GM21717 (cell line): ENCODE measurements around the gene PPFIA4.

Experiments used
- ATAC-seq: cut with Tn5 transposase; IDR thresholded peaks from one replicate; pipeline ENCODE4 v1.9.1; 2021; ENCODE audit warnings: mild to moderate bottlenecking, moderate library complexity; ENCODE audit not compliant: unreplicated experiment

PPFIA4 gene

DNA sequence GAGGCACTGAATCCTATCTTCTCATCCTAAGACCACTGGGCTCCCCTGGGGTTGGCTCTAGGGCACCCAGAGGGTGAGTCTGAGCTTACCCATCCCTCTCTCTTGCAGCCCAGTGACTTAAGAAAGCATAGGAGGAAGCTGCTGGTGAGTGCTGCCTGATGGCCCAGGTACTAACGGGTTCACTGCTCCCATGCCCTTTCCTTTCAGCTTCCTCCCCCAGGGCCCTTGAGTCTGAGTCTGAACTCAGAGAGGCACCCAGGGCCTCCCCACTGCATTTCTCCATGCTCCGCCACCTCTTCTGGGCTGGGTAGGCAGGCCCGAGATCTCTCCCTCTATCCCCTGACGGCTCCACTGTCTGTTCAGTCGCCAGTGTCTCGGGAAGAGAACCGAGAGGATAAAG, 29.7 kb downstream of the PPFIA4 start:
- ATAC-seq: no peak

GRCh38 chr1:203056516-203056915, 30.2 kb downstream of the PPFIA4 start:
- no peak for ATAC-seq

- no peak for ATAC-seq
Observed at GRCh38 chr1:203057911-203058675, 31.8 kb downstream of the PPFIA4 start.

DNA sequence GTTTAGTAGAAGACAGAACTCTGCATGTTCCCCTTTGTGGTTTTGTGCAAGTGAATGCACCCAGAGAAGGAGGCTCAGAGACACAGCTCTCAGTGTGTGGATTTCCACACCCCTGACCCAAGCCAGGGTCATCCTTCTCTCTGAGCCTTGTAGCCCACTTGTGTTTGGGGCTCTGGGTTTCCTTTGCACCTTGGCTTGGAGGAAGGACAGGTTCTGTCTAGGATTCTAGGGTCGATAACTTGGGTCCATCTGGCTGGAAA, 32.3 kb downstream of the PPFIA4 start:
- no peak for ATAC-seq

DNA sequence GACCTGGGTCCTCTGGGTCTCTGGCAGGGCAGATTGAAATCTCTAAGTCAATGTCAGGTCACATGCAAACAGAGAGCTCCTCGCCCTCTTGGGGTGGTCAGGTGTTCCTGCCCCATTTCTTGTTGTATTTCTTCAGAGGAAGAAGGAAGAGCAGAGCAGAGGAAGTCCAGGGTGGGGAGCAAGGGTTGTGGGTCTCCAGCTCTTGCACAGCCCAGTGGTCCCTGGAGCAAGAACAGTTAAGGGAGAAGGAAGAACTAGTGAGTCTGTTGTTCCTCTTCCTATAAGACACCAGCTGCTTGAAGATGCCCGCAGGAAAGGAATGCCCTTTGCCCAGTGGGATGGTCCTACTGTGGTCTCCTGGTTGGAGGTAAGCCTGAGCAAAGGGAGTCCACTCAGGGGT, 33.2 kb downstream of the PPFIA4 start:
- no peak for ATAC-seq

GRCh38 chr1:203060115-203060514, 33.8 kb downstream of the PPFIA4 start:
- no peak for ATAC-seq

DNA sequence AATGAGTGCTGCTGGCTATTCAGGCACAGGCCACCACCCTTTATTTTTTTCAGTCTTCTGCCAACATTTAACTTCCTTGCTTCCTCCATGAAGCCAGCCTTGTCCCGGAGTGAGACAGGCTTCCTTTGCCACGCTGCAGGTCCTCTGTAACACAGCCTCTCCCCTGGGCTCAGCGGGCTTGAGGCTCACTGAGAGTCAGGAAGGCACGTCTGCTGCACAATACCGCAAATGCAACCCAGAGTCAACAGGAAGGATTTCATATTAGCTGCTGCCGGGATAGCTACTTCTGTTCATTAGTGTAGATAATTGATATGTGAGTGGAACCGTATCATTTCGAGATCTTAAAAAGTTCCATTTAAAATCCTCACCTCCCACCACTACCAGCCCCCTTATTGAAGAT, 37.0 kb downstream of the PPFIA4 start:
- ATAC-seq: no peak

GRCh38 chr1:203065191-203065590, 38.9 kb downstream of the PPFIA4 start:
- ATAC-seq: no peak

- no peak for ATAC-seq
Observed at GRCh38 chr1:203065986-203066385, 39.7 kb downstream of the PPFIA4 start.

GRCh38 chr1:203066965-203067364, 40.7 kb downstream of the PPFIA4 start:
- no peak for ATAC-seq

GRCh38 chr1:203069030-203069747, 42.9 kb downstream of the PPFIA4 start:
- no peak for ATAC-seq

DNA sequence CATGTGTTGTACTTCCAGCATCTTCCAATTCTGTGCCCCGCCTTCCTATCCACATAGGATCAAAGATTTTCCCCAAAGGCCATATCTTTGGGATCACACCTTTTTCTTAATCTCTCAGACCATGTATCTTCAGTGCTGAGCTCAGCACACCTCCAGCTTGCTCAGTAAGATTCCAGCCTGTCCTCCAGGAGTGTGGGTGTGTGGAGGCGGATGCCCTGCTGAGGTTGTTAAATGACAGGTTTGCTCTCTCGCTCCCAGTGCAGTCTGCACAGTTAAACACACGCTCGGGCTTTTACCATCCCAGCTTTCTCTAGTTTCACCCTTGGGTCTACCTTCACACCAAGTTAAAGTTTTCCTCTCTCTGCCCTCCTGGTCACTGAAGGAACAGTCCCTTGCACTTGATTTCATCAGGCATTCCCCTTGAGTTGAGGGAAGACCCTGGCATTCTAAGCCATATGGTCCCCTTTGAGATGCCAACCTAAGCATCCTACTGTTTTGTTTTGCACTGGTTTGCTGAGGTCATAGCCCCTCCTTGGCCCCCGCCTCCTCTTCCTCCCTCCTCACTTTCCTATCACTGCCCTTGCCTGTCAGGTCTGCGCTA, 45.8 kb downstream of the PPFIA4 start:
- no peak for ATAC-seq

- no peak for ATAC-seq
Observed at GRCh38 chr1:203072911-203073310, 46.6 kb downstream of the PPFIA4 start.

DNA sequence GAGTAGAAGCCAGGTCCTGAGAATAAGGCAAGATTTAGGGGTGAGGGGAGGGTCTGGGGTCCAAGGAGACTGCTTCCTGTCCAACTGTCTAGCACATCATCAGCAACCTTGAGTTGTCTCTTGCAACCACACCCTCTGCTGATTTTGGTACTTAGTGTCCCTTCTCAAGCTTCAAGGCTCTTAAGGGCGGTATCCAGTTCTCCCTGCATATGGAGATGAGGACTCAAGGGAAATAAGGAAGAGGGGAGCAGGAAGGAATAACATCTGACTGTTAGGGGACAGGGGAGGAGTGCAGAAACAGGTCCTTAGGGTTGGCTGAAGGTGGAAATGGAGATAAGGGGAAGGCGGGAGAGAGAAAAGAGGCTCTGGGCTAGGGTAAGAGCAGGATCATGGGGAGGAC, 47.2 kb downstream of the PPFIA4 start:
- no peak for ATAC-seq

DNA sequence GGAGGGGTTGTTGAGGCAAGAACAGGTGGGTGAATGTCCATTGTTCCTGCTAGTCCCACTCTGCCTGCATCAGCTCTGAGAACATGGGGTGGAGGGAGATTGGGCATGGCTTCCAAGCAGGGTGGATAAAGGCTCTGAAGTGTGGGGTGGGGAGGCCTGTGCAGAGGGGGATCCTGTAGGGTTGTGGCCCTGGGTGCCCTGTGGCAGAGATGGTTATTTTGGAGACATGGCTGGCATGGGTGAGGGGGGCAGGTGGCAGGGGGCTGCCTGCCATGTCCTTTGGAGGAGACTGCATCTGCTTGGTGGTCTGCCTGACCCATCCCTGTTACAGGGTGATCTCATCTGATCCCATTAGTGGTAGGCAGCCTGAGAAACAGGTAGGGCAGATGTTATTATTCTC, 48.3 kb downstream of the PPFIA4 start:
- no peak for ATAC-seq

DNA sequence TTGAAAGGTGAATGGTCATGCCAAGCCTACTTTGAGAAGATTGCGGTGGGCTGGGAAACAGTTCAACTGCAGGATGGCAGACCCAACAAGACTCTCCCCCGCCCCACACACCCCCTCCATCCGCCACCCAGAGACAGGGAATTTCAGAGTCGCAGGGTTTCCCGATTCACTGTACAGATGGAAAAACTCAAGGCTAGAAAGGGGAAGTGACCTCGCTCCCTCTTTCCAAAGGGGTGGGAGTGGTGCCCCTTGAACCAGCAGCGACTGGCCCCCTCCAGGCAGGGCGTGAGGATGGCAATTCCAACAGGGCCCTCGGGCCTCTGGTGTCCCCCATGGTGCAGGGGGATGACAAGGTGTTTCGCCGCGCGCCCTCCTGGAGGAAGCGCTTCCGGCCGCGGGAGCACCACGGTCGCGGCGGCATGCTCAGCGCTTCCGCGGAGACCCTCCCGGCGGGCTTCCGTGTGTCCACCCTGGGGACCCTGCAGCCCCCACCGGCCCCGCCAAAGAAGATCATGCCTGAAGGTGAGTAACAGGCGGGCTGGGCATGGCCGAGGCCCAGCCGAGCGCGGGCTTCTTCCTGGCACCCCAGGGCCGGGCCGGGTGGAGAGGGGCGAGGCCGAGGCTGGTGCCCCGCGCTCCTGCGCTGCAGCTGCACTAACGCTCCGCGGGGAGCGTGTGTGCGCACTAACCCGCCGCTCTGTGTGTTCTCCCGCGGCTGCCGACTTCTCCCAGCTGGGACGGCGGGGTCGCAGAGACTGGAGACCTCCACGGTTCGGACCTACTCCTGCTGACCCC, 49.1 kb downstream of the PPFIA4 start:
- no peak for ATAC-seq

GRCh38 chr1:203076031-203076511, 49.8 kb downstream of the PPFIA4 start:
- ATAC-seq: no peak

DNA sequence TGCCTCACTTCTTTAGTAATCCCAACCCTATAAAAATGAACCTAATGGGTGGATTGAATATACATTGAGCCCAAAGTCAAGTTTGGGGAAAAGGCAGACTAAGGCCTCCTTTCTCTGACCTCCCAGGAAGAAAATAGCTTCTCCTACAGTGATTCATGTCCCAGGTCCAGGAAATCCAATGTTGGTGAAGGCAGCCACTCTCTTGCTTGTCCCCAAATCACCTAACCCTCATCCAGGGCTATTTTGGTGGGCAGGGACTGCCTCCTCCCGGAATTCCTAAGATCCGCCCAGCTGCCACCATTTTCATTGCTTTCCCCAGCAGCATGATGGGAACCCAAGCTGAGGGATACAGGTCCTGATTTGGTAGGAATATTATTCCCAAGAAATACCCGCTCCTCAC, 51.1 kb downstream of the PPFIA4 start:
- no peak for ATAC-seq

- ATAC-seq: no peak
Observed at GRCh38 chr1:203077956-203078355, 51.7 kb downstream of the PPFIA4 start.

- no peak for ATAC-seq
Observed at GRCh38 chr1:203078478-203078877, 52.2 kb downstream of the PPFIA4 start.

DNA sequence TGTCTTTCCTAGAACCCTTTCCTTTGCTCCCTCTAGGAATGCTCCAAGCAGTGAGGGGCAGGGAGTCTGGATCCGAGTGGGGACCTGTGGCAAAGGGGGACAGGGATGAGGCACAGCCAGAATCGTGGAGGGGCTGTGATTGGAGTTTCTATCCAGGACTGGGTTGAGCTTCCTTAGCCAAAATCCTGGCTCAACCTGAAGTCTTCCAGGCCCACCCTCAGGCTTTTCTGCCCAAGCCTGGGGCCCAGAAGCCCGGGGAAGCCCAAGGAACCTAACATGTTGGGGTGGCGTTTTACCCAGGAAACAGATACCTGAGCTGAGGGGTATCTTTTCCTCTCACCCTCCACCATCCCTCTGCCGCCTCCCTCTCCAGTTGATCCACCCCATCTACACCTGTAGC, 54.2 kb downstream of the PPFIA4 start:
- ATAC-seq: no peak
